ENCODE results near the gene KLF9.

The KLF9 gene

GRCh38 chr9:70413799-70414775 is at the start of gene KLF9:
Gene KLF9 (minus strand): TSS chr9:70414657. CDS start chr9:70413363, 1,294 bp downstream.
- DNase-seq (ENCODE audit: low spot score), result peak; percentile 96

- DNase-seq (ENCODE audit: low spot score), result no peak
Measured at GRCh38 chr9:70463877-70464276, 49.4 kb upstream of the KLF9 start.

DNA sequence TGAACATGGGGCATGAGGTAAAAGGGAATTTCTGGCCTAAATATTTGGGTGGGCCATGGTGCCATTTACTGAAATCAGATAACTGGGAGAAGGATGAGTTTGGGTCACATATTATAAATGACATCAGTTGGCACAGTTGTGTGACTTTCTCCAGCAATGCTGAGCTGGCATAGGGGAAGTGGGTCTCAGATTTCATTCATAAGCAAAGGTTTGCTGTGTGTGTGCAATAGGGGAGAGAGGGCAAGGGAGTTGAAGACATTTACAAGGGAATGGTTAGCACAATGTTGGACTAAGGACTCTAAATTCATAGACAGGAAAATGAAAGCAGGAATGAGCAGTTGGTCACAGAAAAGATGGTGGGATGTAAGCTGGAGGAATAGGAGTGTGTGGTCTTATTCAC is 47.8 kb upstream of the KLF9 start:
- DNase-seq (ENCODE audit: low spot score), result no peak

GRCh38 chr9:70457235-70457634 is 42.8 kb upstream of the KLF9 start:
- no peak for DNase-seq (ENCODE audit: low spot score)

DNA sequence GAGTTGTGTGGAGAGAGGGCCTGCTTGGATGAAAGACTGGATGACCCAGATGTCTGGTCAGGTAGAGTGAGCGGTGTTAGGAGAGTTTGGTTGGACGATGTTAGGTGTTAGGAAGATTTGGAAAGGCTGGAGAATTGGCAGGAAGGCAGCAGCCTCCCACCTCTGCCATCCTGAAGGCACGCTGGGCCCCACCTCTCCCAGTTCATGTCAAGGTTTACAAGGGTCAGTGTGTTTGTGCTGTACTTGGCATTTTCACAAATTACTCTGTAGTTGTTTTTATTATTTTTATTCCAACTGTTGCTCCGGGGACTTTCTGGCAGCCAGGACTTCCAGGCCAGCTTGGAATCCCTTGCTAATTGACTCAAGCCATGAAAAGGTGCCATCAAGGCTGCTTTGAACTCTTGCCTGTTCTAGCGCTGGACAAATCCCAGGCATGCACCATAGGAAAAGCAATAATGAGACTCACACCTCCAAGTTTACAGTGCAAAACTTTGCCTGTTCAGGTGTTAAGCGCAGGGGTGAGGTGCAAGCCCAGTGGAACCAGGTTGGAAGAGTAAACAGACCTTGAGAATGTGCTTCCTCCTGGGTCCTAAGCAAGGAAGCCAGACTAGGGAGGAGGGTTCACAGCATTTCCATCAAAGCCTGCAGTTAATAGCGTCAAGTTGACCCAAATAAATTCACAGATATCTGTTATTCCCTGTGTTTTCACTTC is 41.7 kb upstream of the KLF9 start:
- DNase-seq (ENCODE audit: low spot score), result no peak

DNA sequence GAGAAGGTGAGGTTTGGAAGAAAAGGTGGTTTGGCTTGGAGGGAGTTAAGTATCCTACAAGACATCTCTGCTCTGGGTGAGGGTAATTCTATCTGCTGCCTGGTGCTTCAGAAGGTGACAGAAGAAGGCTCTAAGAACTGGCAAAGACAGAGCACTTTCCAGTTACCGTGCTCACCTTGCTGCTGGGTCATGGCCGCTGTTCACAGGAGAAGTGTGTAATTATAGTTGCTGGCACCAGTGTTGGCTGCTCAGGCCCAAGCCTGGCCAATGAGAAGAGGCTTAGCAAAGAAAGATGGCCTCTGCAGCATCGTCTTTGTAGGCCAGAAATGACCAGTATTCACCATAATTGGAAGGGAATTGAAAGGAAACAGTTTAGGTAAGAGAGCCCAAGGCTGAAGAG is 37.9 kb upstream of the KLF9 start:
- DNase-seq (ENCODE audit: low spot score), result no peak

DNA sequence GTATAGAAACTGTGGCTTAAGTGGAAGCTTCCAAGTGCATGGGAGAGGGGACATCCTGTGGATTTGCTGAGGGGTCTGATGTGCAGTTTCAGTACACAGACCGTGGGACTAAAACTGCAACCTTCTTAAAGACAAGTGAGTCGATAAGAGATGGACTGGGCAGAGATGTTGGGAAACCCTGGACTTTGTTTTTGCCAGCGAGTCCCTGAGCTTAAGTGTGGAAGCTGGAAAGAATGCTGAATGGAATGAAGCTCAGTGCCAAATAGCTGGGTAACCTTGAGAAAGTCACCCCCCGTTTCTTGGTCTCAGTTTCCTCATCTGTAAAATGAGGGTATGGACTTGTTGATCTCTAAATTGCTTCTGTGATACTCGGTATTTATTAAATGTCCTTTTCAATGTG is 37.3 kb upstream of the KLF9 start:
- no peak for DNase-seq (ENCODE audit: low spot score)

DNA sequence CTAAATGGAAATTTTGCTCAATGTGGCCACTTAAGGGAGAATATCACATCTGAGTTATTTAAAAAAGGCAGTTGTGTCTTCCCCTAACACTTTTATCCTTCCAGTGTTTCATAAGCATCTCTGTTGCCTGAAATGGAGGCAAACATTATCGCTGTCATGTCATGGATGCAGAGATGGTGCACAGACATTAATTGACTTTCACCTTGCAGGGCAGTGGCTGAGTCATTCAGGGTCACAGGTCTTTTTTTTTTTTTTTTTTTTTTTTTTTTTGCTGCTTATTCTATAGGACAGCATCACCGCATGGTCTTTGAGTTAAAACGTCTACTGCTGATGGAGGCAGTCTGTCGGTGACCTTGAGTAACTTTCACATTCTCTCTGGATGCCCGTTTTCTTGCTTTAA is 36.3 kb upstream of the KLF9 start:
- DNase-seq (ENCODE audit: low spot score), result no peak

DNA sequence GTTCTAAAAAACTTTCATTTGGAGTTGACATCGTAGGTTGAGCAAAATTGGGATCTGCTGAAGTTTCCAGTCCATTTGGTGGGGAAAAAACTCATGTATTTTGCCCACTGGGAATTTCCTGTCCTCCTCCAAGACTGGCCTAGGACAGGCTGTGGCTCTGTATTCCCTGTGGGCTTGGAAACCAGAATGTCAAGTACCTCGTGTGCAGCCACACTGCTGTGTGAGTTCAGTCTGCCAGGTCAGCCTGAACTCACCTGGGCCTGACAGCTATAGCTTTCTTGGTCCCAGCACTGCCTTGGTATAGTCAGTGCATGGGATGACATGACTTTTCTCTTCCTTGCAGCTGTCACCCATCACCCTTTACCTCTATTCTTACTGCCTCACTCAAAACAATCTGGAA is 35.0 kb upstream of the KLF9 start:
- DNase-seq (ENCODE audit: low spot score), result no peak

DNA sequence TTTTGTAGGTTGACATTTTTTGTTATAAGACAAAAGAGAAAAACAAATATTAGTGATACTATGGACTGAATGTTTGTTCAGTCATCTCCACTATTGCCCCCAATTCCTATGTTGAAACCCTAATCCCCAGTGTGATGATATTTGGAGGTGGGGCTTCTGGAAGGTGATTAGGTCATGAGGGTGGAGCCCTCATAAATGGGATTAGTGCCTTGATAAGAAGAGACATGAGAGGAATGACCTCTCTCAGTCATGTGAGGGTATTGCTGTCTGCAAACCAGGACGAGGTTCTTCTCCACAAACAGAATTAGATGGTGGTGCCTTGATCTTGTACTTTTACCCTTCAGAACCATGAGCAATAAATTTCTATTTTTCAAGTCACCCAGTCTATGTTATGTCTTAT is 34.5 kb upstream of the KLF9 start:
- DNase-seq (ENCODE audit: low spot score), result no peak

- no peak for DNase-seq (ENCODE audit: low spot score)
Measured at GRCh38 chr9:70444904-70445303, 30.4 kb upstream of the KLF9 start.

DNA sequence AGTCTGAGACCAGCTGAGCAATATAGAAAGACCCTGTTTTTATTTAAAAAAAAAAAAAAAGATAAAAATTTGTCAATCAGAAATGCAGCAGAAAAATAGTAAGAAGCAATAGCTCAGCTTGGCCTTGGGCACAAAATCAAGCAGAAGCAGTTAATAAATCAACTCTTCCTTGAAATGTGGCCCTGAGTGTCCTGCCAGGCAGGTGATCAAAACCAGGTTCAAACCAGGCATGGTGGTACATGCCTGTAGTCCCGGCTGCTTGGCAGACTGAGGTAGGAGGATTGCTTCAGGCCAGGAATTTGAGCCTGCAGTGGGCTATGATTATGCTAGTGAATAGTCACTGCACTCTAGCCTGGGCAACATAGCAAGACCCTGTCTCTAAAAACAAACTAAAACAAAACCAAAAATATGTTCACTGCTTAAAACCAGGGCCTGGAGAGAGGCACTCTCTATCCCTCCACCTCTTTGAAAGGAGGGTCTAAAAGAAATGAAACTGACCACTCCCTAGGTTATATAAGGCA is 27.9 kb upstream of the KLF9 start:
- DNase-seq (ENCODE audit: low spot score), result no peak

DNA sequence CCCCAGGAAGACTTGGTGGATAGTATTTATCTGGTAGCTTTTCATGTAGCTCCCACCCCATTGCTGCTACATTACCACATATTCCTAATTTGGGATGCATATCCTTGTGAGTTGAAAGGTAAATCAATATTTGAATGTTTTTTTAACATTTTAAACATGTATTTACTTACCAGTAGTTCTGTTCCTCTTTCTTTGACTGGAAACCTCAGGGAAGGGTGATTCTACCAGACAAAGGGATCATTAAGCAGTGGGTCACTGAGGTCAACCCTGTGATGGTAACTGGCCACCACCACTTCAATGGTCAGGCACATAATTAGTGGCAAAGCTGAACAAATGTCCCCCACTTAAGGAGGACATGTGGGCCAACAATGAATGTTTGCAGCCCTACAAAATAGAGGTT is 27.2 kb upstream of the KLF9 start:
- DNase-seq (ENCODE audit: low spot score), result no peak

GRCh38 chr9:70439991-70440706 is 25.7 kb upstream of the KLF9 start:
- DNase-seq (ENCODE audit: low spot score), result no peak

GRCh38 chr9:70438341-70438928 is 24.0 kb upstream of the KLF9 start:
- DNase-seq (ENCODE audit: low spot score), result peak; percentile 57

- DNase-seq (ENCODE audit: low spot score), result peak; percentile 54
Measured at GRCh38 chr9:70435948-70436347, 21.5 kb upstream of the KLF9 start.

- DNase-seq (ENCODE audit: low spot score), result no peak
Measured at GRCh38 chr9:70429899-70430298, 15.4 kb upstream of the KLF9 start.

DNA sequence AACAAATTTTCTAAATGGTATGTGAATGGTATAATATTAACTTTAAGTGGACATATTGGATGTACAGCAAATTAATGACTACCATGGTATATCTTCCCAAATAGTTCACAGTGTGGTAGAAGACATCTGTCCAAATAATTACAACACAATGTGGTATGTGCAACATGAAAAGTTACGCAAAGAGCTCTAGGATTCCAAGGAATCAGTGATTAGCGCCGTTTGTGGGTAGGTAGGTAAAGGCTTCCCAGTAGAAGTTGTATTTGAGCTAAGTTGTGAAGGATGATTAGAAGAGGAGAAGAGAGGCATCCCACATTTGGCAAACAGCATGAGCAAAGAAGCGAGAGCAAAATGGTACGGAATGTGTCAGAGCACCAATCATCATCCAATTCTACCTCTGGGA is 14.3 kb upstream of the KLF9 start:
- no peak for DNase-seq (ENCODE audit: low spot score)

DNA sequence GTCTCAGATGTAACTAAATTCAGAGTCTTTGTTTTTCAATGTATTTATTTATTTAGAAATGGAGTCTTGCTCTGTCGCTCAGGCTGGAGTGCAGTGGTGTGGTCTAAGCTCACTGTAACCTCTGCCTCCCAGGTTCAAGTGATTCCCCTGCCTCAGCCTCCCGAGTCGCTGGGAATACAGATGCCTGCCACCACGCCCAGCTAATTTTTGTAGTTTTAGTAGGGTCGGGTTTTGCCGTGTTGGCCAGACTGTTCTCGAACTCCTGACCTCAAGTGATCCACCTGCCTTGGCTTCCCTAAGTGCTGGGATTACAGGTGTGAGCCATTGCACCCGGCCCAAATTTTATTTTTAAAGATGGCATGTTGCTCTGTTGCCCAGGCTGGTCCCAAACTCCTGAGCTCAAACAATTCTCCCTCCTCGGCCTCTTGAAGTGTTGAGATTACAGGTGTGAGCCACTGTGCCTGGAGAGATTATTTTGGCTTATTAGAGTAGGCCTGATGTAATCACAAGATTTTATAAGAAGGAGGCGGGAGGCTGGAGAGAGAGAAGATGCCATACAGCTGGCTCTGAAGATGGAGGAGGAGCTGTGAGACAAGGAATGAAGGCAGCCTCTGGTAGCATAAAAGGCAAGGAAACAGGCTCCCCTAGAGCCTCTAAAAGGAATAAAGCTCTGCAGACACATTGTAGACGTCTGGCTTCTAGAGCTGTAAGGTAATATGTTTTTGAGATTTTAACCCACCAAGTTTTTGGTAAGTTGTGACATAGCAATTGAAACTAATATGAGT is 12.9 kb upstream of the KLF9 start:
- DNase-seq (ENCODE audit: low spot score), result no peak

- no peak for DNase-seq (ENCODE audit: low spot score)
Measured at GRCh38 chr9:70425192-70425591, 10.7 kb upstream of the KLF9 start.

GRCh38 chr9:70422371-70423043 is 8.1 kb upstream of the KLF9 start:
- no peak for DNase-seq (ENCODE audit: low spot score)

Measured in COLO829 (cell line).